GM12878 (cell line): Measurements from ENCODE around the gene PACS1. TPM values are rescaled to one million over a fixed set of nuclear protein-coding genes. Genes with fewer than 3 reads are reported as not detected.

Source experiments
- ATAC-seq: fragments of 200-7000 bp; cut with Tn5 transposase; 3 replicates; pipeline ENCODE4 v1.9.1; 2020; ENCODE audit warnings: mild to moderate bottlenecking, moderate library complexity
- BruUV-seq: library from RNA; stranded (reverse); fragments of 400-500 nt; replicated peaks from 2 replicates; lab custom pipeline; 2021; lab: Mats Ljungman, UMichigan
- CTCF ChIA-PET: fragments of 300-600 bp; sonication (Branson Sonifier 250); formaldehyde crosslinking; extraction: SDS; loops from one replicate; lab custom pipeline; 2021; ENCODE audit warnings: inconsistent platforms; lab: Yijun Ruan, JAX
- POLR2A ChIA-PET: fragments of 350-600 bp; formaldehyde crosslinking; extraction: SDS; loops from one replicate; lab custom pipeline; 2021; ENCODE audit warnings: inconsistent platforms; lab: Charles Lee
- RAD21 ChIA-PET: fragments of 300-600 bp; sonication (Branson Sonifier 250); formaldehyde crosslinking; loops from one replicate; lab custom pipeline; 2023; ENCODE audit warnings: antibody characterized with exemption; ENCODE audit not compliant: unreplicated experiment; lab: Charles Lee
- SMC1A ChIA-PET: fragments of 300-600 bp; sonication (Branson Sonifier 250); formaldehyde crosslinking; loops from one replicate; lab custom pipeline; 2023; ENCODE audit not compliant: unreplicated experiment, uncharacterized antibody; lab: Charles Lee
- DNase-seq: peaks from one replicate; pipeline ENCODE4 v3.0.0-alpha.2; 2011; ENCODE audit warnings: low read depth, low spot score
- FAIRE-seq: peaks from 3 replicates; lab custom pipeline; 2011; peaks lifted over from hg19 to GRCh38; lab: Jason Lieb, UNC
- H2AFZ ChIP-seq: 2 replicates; pipeline ENCODE4 v1.6.0; 2011; ENCODE audit warnings: low read depth, low read length, control low read depth; ENCODE audit not compliant: control insufficient read depth
- H3K27ac ChIP-seq: 2 replicates; pipeline ENCODE4 v1.5.1; 2011; ENCODE audit warnings: control low read depth; ENCODE audit not compliant: control insufficient read depth, insufficient read depth
- H3K27me3 ChIP-seq, 2 experiments: replicated peaks in 1 of 2; 2 replicates each; pipeline versions ENCODE4 v1.6.0 to v1.6.1; 2011; ENCODE audit warnings: low read length in 1 of 2; ENCODE audit not compliant: control insufficient read depth in 2 of 2, insufficient read depth in 2 of 2
- H3K36me3 ChIP-seq, 2 experiments: 2 replicates each; pipeline ENCODE4 v1.5.1; 2011; ENCODE audit warnings: low read length in 1 of 2; ENCODE audit not compliant: control insufficient read depth in 2 of 2, insufficient read depth in 2 of 2
- H3K4me1 ChIP-seq: 2 replicates; pipeline ENCODE4 v1.6.1; 2011; ENCODE audit warnings: mild to moderate bottlenecking, low read length, moderate library complexity, mixed read lengths; ENCODE audit not compliant: control insufficient read depth, insufficient read depth
- H3K4me2 ChIP-seq: 2 replicates; pipeline ENCODE4 v1.6.0; 2011; ENCODE audit warnings: control low read depth; ENCODE audit not compliant: control insufficient read depth, insufficient read depth
- H3K4me3 ChIP-seq: fragments of 200-600 bp; sonication (generic); 2 replicates; pipeline ENCODE4 v1.5.1; 2016
- H3K79me2 ChIP-seq: 2 replicates; pipeline ENCODE4 v1.6.0; 2011; ENCODE audit warnings: low read length; ENCODE audit not compliant: control insufficient read depth, insufficient read depth
- H3K9ac ChIP-seq: 2 replicates; pipeline ENCODE4 v1.8.0; 2011; ENCODE audit warnings: low read length, control low read depth, mixed read lengths; ENCODE audit not compliant: control insufficient read depth, insufficient read depth
- H3K9me3 ChIP-seq: replicated peaks from 3 replicates; pipeline ENCODE4 v1.5.1; 2011; ENCODE audit warnings: mild to moderate bottlenecking, low read length; ENCODE audit not compliant: control insufficient read depth, insufficient read depth
- H4K20me1 ChIP-seq: 2 replicates; pipeline ENCODE4 v1.6.0; 2011; ENCODE audit not compliant: control insufficient read depth, insufficient read depth
- ATF2 ChIP-seq: IDR thresholded peaks from 2 replicates; pipeline ENCODE4 v1.6.1; 2012; ENCODE audit warnings: low read length, inconsistent platforms
- GABPA ChIP-seq: IDR thresholded peaks from 2 replicates; pipeline ENCODE4 v1.6.1; 2014; ENCODE audit warnings: antibody characterized with exemption, low read depth, mild to moderate bottlenecking, inconsistent platforms
- KLF5 ChIP-seq: fragments of 450-650 bp; IDR thresholded peaks from 2 replicates; pipeline ENCODE4 v1.6.1; 2014; ENCODE audit warnings: mild to moderate bottlenecking; ENCODE audit not compliant: partially characterized antibody
- SMC3 ChIP-seq: IDR thresholded peaks from 2 replicates; pipeline ENCODE4 v1.6.1; 2011; ENCODE audit warnings: low read length, improper control_type of control experiment, borderline replicate concordance
- ZBED1 ChIP-seq: IDR thresholded peaks from 2 replicates; pipeline ENCODE4 v1.6.1; 2016; ENCODE audit warnings: borderline replicate concordance
- WGBS: methylation state at CpG from one replicate; pipeline ENCODE4 v1.1.6; 2016; ENCODE audit warnings: low lambda C conversion rate; ENCODE audit not compliant: insufficient replicate concordance, insufficient coverage; ENCODE audit errors: missing lambda C conversion rate; 5-methylcytosine and 5-hydroxymethylcytosine counted together
- in situ Hi-C: fragments of 300-500 bp; cut with MboI; formaldehyde crosslinking; loops from 9 replicates; pipeline ENCODE4 v1.14.3; 2018; ENCODE audit warnings: mixed read lengths
- intact Hi-C: fragments of 100-400 bp; cut with micrococcal nuclease; formaldehyde crosslinking; loops from one replicate; pipeline ENCODE4 v1.14.2; 2022; ENCODE audit not compliant: unreplicated experiment
- polyA plus RNA-seq, 11 experiments: library from polyadenylated mRNA; depleted of rRNA in 4 of 11; unstranded in 6 of 11; stranded (reverse) in 5 of 11; fragments of >200 nt; fragmentation: Nextera tagmentation in 4 of 11; fragmentation: Illumina TruSeq in 1 of 11; extraction: Ambion mirVana in 4 of 11; extraction: Trizol in 1 of 11; gene quantifications; 1 replicate in 1 of 11; 2 replicates in 10 of 11; pipeline versions ENCODE4 v1.2.1 to v1.2.3, GENCODE V29; 2011 to 2016; ENCODE audit warnings: inconsistent platforms in 2 of 11, missing spikeins in 2 of 11, low read depth in 1 of 11
- total RNA-seq, 4 experiments: library from RNA; depleted of rRNA in 3 of 4; stranded (reverse); fragments of >200 nt in 3 of 4; fragmentation: Illumina TruSeq in 1 of 4; extraction: Trizol in 1 of 4; gene quantifications; 2 replicates each; pipeline versions ENCODE4 v1.2.1 to v1.2.3, GENCODE V29; 2013 to 2021
- TF ChIP-seq, protein P1 (sequence below): fragments of 450-650 bp; IDR thresholded peaks from 2 replicates; pipeline ENCODE4 v1.6.1; 2017; ENCODE audit warnings: mild to moderate bottlenecking, low read depth, inconsistent platforms; ENCODE audit not compliant: poor library complexity, severe bottlenecking

Gene PACS1
- total and polyA plus RNA-seq, 10 of the 15 experiments (the other 5 are each of a cell fraction or from before 2014, with no cell fraction given): 1.1 to 74.3 (median 17.9) TPM

DNA sequence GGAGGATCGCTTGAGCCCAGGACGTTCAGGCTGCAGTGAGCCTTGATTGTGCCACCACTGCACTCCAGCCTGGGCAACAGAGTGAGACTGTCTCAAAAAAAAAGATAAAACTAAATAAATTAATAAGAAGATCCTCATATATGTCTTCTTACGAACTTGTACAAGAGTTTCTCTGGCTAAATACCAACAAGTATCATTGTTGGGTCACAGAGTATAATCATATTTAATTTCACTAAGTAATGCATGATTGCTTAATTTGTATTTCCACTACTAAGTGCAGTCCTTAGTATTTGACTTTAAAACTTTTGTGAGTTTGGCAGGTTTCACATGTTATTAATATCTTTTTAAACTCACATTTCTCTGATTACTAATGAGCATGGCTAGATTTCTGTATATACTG, 60.9 kb downstream of the PACS1 start:
- intact Hi-C loops: loop anchor here (10.0 kb wide), 1 partner anchor 236 kb away; the partner anchor contains the start of gene CCDC85B
- Histone ChIP-seq H3K9me3 (no peaks in the 10 kb centered on the region; the same call in 2 of the 3 replicates), H3K27ac (peak overlapping the region; percentile 25), H3K4me1 (peaks cover 67% of the 10 kb centered on the region), H4K20me1 (no peaks in the 10 kb centered on the region), H3K4me2 (0 out of 2 replicates have a peak overlapping the region, but pooled peaks have one; percentile 28), H3K9ac (peak overlapping the region; percentile 15; the same call in 1 of the 2 replicates), H3K79me2 (peaks cover 75% of the 10 kb centered on the region), H3K36me3 (no peaks in the 10 kb centered on the region), H3K4me3 (peak overlapping the region; percentile 13; the same call in 1 of the 2 replicates), H3K27me3 (no peaks in the 10 kb centered on the region)
- ATAC-seq (no peak), DNase-seq (no peak)
- no TSS peak for BruUV-seq
- POLR2A ChIA-PET: interaction anchor here (0.8 to 1.1 kb wide), 2 partner anchors 12 to 22 kb away, joined by 3 to 4 read pairs; no protein-coding TSS in a partner anchor
- SMC1A ChIA-PET: interaction anchor here (1.0 to 6.9 kb wide), 5 partner anchors 14 to 84 kb away, joined by 3 to 161 read pairs (median 18); partner anchors contain the start of gene PACS1
- in situ Hi-C loops: loop anchor here (5.0 kb wide), 1 partner anchor 64 kb away; no protein-coding TSS in a partner anchor
- CTCF ChIA-PET: interaction anchor here (0.7 to 6.4 kb wide), 4 partner anchors 13 to 86 kb away, joined by 3 to 59 read pairs (median 4); no protein-coding TSS in a partner anchor
- TF ChIP-seq KLF5: no peak
- TF ChIP-seq ZBED1: no peak
- TF ChIP-seq ATF2: no peak
- TF ChIP-seq, protein P1, sequence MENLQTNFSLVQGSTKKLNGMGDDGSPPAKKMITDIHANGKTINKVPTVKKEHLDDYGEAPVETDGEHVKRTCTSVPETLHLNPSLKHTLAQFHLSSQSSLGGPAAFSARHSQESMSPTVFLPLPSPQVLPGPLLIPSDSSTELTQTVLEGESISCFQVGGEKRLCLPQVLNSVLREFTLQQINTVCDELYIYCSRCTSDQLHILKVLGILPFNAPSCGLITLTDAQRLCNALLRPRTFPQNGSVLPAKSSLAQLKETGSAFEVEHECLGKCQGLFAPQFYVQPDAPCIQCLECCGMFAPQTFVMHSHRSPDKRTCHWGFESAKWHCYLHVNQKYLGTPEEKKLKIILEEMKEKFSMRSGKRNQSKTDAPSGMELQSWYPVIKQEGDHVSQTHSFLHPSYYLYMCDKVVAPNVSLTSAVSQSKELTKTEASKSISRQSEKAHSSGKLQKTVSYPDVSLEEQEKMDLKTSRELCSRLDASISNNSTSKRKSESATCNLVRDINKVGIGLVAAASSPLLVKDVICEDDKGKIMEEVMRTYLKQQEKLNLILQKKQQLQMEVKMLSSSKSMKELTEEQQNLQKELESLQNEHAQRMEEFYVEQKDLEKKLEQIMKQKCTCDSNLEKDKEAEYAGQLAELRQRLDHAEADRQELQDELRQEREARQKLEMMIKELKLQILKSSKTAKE: no peak
- no peak for TF ChIP-seq SMC3
- no peak for TF ChIP-seq GABPA
- TF ChIP-seq, all 136 proteins: peak for 0
- WGBS: 2% methylated on average over 3 of the region's 3 CpGs
- RAD21 ChIA-PET: interaction anchor here (0.7 to 1.6 kb wide), 3 partner anchors 50 to 60 kb away, joined by 3 read pairs; no protein-coding TSS in a partner anchor
- H2AFZ ChIP-seq: no peak overlapping the region
- FAIRE-seq: no peak
